ENCODE measurements around the gene ADGRV1.
"Not testable (repeated sequence)": the region's sequence is repeated elsewhere in the genome, so short reads cannot be mapped to it uniquely, and the experiment has no call there.

The ADGRV1 gene

DNA sequence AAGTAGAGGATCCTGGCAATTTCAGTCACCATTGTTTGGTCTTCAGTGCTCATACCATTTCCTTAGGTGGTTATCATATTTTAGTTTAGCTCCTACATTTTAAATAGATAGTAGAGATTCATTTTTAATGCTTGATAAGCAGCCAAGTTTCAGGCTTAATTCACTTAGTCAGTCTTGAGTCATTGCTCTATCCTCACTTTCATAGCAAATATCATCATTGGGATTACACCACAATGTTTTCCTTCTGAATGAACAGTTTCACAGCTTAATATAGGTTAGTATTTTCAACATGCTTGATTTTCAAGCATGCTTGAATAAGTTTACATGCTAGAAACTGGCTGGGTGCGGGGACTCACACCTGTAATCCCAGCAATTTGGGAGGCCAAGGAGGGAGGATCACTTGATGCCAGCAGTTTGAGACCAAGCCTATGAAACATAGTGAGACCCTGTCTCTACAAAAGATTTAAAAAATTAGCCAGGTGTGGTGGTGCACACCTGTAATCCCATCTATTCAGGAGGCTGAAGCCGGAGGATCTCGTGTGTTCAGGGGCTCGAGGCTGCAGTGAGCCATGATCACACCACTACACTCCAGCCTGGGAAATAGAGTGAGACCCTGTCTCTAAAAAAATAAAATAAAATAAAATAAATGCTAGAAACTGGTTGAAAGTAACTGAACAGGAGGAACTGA is 339.9 kb downstream of the ADGRV1 start:
- in situ Hi-C loops (cut with HindIII; ENCODE audit: low sequenced_read_pairs): loop anchor here (25.0 kb wide), 1 partner anchor 489 kb away; the partner anchor contains the start of gene ARRDC3

DNA sequence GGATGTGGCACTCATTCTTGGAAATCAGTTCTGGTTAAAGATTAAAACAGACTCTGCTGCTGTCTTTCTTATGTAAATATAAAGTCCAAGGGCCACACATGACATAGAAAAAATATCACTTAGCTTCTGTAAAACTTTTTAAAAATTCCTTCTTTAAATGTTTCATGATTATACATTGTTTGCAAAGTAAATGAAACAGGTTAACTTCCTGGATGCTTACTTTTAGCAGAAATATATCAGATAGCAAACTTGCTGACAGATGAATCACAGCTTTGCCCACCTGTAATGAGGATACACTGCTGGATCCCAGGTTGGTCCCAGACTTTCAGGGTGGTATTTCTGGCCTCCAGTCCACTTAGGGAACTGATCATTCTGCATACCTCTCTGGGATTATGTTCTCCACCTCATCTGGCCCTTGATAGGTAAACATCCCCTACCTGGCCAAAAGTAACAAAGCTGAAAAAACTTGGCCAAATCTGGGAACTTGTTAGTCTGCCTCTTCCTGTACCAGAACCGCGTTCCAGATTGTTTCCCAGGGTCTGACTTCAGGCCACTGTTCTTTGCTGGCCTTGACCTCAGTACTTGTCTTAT is 340.5 kb downstream of the ADGRV1 start:
- in situ Hi-C loops (cut with HindIII; ENCODE audit: low sequenced_read_pairs): loop anchor here (25.0 kb wide), 1 partner anchor 488 kb away; the partner anchor contains the start of gene ARRDC3

DNA sequence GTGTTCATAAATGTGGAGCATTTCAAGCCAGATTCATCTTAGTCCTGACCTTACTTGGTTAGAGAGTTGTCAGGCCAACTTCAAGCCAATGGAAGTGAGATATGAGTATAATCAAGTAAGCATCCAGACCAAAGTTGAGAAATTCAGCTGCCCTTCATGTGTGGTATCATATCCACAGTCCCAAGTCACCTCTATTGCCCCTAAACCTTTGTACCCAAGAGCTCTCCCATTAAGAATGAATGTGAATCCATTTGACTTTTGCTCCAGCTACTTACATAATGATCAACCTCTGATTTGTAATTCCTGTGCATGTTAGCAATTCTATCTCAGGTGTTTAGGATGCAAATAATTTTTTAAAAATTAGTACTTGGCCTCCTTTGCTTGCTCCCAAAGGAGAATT is 342.7 kb downstream of the ADGRV1 start:
- in situ Hi-C loops (cut with HindIII; ENCODE audit: low sequenced_read_pairs): no loop called here

DNA sequence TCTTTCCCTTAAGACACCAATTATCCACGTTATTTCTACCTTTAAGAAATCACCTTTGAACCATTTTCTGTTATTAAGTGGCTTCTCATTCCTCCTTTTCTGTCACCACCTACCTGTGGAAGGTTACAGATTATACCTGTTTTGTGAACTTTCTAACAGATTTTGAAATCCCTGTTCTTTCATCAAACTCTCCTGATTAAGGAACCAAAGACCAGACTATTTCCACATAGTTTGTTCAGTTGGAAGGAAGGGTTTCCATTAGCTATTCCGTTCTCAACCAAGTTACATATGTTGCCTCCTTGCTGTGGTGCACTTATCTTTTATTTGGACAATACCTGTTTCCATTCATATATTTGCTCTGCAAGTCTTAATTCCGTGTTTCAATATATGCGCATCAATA is 343.6 kb downstream of the ADGRV1 start:
- in situ Hi-C loops (cut with HindIII; ENCODE audit: low sequenced_read_pairs): no loop called here

DNA sequence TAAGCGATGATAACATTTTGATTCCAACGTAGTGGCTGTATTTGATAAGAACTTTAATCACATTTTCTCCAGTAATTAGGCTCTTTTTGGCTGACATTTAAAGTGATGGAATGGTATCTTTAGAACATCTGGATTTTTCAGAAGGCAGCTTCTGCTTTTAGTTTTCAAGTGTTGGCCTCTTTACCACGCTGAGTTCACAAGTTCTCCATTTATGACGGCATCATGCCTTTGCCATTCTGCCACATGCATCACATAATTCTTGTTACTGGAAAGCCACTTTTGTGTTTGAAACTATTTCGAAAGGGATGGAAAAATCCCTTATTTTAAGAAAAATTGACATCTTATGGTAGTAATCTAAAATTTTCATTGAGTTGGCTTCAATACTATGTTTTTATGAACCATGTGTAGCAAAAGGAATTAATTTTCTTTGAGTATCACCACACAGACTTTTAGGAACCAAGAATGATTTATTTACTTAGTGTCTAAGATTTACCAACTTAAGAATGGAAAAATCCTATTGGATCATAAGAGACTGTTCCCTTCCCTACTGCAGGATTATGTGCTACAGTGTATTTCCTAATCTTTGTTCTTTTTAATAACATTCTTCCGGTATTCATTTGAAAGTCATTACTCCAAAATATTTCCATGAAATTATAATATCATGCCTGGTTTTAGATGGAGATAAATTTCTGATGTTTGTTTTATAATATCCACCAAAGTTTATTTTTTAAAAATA is 344.2 kb downstream of the ADGRV1 start:
- in situ Hi-C loops (cut with HindIII; ENCODE audit: low sequenced_read_pairs): no loop called here

DNA sequence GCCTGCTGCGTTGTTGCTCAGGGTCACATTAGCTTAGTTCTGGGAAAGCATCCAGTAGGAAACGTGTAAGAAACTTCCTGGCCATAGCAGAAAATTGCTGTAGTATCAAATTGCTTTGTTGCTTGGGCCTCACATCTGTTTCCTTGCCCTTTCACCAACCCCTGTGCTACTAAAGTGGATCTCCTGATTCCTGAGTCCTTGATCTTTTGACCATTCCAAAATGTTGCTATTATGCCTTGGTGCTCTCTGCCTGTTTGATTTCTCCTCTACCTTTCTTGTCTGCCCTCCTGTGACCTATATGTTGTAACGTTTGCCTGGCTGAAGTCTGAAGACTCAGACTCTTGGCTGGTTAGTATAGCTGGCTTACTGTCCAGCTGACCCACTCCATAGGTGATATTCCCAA is 350.5 kb downstream of the ADGRV1 start:
- in situ Hi-C loops (cut with HindIII; ENCODE audit: low sequenced_read_pairs): no loop called here

DNA sequence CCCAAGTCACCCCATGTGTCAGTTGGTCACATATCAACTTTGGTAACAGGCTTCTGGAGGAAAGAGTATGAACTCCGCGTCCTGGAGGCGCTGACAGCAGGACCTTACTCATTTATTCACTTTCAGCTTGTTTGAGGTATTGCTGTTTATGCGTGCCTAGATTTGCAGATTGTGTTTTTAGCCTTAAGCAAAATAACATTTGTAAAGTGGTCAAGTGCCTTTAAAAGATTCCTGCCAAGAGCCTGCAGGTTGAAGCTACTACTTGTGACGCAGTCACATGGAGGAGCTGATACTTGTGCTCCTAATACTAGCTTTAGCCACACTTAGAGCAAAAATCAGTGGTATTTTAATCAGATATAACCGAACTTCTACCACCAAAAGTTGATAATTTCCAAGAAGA is 351.3 kb downstream of the ADGRV1 start:
- in situ Hi-C loops (cut with HindIII; ENCODE audit: low sequenced_read_pairs): no loop called here

DNA sequence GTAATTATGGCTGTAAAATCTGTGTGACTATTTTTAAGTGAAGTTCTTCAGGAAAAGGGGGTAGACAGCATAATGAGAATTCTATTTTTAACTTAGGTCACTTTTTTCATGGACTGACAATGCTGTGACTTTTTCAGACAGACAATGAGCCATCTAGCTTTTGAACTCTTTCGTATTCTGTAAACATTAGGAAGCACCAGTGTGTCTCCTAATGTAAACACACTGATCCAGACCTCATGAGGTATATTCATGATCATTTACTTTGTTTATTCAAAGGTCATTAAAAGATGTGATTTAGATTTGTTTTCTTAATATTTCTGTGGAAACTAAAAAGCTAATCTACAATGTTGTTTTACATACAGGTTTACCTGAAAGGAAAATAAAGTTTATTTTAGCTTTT is 352.6 kb downstream of the ADGRV1 start:
- in situ Hi-C loops (cut with HindIII; ENCODE audit: low sequenced_read_pairs): no loop called here

DNA sequence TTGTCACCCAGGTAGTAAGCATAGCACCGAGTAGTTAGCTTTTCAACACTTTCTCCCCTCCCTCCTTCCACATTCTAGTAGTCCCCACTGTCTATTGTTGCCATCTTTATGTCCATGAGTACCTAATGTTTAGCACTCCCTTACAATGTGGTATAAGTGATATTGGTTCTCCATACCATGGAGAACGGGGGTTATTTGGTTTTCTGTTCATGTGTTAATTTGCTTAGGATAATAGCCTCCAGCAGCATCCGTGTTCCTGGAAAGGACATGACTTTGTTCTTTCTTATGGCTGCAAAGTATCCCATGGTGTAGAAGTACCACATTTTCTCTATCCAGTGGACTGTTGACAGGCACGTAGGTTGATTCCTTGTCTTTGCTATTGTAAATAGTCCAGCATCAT is 353.9 kb downstream of the ADGRV1 start:
- in situ Hi-C loops (cut with HindIII; ENCODE audit: low sequenced_read_pairs): no loop called here

DNA sequence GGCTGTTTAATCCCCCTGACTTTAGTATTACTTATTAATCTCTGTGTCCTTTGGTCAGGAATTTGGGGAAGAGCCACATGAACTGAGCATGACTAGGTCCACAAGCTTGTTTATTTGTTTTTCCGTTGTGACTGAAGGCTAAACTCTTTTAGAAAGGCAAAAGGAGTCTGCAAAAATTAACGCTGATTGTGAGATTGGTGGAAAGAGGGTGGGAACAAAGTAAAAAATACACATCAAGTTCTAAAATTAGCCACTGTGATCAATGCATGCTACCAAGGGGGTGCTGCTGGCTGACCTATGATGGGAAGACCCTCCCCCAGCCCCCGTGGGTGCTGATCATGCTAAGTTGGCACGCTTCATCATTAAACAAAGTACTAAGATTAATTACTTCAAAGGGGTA is 356.8 kb downstream of the ADGRV1 start:
- in situ Hi-C loops (cut with HindIII; ENCODE audit: low sequenced_read_pairs): no loop called here

DNA sequence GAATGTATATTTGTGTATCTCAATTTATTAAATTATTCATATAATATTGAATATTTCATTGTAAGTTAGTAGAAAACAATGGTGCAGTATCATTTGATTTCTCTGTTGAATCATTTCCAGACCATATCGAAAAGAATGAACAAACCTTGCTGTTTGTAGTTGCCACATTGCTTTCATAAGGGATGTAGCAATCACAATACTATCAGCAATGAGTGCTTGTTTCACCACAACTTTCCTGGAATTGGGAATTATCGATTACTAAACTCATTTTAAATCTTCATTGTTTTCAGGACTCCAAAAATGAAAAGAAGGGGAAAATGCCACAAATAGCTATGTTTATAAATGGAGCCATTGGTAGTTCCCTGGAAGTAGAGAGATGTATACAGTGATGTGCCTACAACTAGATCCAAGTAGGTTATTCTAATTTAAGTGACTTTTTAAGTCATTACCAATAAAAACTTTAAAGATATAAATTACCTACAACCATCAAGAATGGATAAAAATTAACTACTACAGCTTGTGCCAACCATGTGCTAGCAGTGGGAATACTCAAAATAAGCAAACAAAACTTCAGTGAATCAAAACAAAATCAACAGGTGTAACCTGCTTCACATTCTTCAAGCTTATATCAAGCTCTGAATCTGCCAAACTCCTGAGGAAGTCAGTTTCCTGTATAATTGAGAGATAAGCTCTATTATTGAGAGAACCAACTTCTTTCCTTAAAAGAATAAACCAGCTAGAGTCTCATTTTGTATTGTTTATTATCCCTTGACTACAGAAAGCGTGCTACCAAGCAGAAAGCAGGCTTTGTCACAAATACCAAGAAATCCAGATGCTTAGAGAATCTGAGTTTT is 358.6 kb downstream of the ADGRV1 start:
- in situ Hi-C loops (cut with HindIII; ENCODE audit: low sequenced_read_pairs): no loop called here

DNA sequence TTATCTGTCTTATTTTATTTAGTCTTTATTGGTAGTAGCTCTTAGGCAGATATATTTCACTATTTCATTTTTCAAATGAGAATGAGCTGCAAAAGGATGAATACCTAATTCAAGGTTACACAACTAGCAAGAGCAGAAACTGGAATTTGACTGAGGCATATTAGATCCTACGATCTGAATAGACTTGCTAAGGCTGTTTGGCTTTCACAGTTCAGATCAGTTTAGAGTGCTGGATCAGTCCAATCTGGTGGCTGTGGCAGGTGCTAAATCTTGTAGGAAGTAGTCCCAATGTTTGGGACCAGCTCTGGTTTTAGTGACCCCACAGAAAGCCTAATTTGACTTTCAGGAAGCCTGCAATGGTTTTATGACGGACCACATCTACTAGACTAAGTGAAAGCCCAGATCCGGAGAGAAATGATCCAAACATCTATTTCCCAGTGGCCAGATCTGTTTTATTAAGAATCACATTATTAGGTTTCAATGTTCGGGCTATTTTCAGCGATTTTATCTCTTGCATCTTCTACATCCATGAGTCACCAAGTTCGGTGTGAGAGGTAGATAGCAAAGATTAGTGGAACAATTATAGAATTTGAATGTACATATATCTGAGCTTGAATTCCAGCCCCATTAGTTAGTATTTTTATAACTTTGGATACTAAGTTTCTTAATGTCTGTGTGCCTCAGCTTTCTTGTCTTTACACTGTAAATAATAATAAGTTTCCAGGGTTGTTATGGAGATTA is 359.5 kb downstream of the ADGRV1 start:
- in situ Hi-C loops (cut with HindIII; ENCODE audit: low sequenced_read_pairs): no loop called here

DNA sequence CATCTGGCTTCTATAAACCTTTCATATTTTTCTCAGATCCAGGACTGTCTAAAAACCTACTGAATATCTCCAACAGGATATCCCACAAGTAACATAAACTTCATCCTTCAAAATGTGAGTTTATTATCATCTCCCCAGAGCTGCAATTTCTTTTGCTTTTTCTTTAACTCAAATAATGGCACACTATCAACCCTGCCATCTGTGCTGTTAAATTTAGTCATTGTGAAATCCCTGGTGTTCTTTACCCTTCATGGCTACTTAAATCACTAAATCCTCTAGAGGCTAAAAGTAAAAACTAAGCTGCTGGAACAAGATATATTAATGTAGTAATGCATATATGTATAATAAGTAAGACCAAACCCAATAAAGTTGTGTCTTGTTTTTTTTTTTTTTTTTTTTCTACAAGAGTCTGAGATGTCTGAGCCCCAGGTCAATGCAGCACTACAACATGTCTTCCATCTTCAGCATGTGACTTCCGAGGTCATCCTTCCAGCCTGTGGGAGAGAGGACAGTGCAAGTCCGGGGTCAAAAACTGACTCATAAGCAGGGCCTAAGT is 362.9 kb downstream of the ADGRV1 start:
- in situ Hi-C loops (cut with HindIII; ENCODE audit: low sequenced_read_pairs): no loop called here

DNA sequence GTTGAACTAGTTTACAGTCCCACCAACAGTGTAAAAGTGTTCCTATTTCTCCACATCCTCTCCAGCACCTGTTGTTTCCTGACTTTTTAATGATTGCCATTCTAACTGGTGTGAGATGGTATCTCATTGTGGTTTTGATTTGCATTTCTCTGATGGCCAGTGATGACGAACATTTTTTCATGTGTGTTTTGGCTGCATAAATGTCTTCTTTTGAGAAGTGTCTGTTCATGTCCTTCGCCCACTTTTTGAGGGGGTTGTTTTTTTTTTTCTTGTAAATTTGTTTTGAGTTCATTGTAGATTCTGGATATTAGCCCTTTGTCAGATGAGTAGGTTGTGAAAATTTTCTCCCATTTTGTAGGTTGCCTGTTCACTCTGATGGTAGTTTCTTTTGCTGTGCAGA is 365.6 kb downstream of the ADGRV1 start:
- in situ Hi-C loops (cut with HindIII; ENCODE audit: low sequenced_read_pairs): not testable (repeated sequence)

DNA sequence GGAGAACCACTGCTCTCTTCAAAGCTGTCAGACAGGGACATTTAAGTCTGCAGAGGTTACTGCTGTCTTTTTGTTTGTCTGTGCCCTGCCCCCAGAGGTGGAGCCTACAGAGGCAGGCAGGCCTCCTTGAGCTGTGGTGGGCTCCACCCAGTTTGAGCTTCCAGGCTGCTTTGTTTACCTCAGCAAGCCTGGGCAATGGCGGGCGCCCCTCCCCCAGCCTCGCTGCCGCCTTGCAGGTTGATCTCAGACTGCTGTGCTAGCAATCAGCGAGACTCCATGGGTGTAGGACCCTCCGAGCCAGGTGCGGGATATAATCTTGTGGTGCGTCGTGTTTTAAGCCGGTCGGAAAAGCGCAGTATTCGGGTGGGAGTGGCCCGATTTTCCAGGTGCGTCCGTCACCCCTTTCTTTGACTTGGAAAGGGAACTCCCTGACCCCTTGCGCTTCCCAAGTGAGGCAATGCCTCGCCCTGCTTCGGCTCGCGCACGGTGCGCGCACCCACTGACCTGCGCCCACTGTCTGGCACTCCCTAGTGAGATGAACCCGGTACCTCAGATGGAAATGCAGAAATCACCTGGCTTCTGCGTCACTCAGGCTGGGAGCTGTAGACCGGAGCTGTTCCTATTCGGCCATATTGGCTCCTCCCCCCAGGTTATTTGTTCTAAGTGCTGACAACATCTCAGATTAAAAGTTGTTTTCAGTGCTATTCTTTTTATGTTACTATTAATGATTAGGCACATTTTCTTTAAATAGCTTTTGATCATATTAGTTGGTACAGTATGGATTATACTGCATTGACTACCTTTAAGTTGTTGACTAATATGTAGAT is 370.6 kb downstream of the ADGRV1 start:
- in situ Hi-C loops (cut with HindIII; ENCODE audit: low sequenced_read_pairs): not testable (repeated sequence)

DNA sequence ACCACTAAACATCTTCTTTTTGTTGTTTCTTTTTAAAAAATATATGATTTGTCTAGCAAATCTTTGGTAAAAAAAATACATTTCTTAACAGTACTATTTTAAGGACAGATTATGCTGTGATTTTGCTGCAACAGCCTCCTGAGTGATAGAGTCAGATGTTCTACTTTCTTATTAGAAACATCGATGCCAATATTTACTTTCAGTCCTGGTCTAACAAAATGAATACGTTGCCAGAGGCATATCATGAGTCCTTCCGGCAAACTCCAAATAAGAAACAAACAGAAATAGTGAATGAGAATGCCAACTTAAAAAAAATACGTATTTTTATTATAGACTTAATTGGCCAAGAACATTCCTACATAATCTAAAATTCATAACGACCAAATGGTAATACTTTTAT is 371.5 kb downstream of the ADGRV1 start:
- in situ Hi-C loops (cut with HindIII; ENCODE audit: low sequenced_read_pairs): no loop called here

DNA sequence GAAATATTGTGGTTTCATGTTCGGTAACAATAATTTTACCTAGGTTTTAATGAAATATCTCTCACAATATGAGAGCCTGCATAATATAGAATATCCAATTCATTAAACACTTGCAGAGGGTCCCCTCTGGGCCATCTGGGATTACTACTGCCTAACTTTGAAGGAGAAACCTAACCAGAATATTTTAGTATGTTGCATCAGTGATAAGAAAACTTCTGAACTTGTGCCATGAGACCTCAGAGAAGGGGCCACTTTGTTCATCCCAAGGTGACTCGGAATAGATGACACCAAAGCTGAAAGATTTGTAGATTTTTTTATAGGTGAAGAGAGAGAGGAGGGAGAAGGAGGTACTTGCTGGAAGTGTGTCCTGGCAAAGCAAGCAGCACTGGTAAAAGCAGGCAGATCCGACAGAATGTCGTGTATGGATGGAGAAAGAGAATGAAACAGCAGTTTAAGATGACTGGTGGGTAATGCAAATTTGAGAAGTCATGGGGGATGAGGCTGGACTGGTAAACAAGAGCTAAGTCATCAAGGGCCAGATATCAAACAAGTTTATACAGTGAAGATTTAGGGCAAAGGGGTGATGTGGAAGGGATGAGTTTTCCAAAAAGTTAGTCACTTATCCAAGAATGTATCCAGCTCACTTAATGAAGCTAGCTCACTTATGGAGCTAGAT is 372.3 kb downstream of the ADGRV1 start:
- in situ Hi-C loops (cut with HindIII; ENCODE audit: low sequenced_read_pairs): no loop called here

DNA sequence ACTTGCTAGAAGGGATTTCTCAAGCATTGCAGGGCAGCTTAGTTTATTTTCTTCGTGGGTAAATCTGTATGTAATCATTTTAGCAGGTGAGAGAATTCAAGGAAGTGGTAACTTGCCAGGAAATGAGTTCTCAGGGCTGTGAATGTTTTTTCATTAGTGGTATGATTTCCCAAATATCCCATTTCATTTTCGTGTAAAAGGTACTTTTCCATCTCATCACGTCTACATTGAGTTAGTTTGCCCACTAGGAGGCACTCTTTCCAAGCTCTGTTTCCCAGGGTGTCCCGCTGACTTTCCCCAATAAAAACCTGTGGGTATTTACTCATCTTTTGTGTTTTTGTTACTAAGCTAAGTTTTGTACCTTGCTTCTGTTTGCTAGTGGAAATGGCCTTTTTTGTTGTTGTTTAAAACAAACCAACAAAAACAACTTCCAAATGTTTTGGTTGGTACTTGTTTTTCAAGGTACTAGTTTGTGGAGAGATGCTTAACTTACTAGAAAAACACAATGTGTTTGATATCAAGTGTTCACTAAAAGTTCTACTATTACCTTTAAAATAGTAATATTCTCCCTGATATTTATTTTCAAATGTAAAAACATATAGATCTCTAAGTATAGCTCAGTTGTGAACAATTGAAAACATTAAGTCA is 373.6 kb downstream of the ADGRV1 start:
- in situ Hi-C loops (cut with HindIII; ENCODE audit: low sequenced_read_pairs): no loop called here
